ENCODE results near the gene KRTAP21-2.

KRTAP21-2 gene

DNA sequence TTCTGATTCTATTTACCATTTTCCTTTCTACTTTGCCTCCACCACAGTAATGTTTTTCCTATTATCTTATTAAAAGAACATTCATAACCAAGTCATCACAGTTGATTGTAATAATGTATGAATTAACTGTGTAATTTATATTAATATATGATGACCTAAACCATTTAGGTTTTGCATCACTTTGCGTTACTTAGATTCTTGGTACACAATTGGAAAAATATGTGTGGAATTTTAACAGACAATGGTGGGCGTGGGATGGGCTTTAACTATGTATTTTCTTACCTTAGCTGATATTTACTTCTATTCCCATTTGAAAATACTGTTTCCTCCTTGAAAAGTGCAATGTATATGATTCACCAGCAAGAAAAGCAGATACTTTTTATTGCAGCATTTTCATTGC is 32.1 kb downstream of the KRTAP21-2 start:
- Histone ChIP-seq H3K4me1 (no peaks in the 10 kb centered on the region), H3K9me3 (peaks cover 7% of the 10 kb centered on the region; the same call in 1 of the 2 replicates), H3K27me3 (ENCODE audit: low read depth) (no peaks in the 10 kb centered on the region), H3K4me3 (no peak overlapping the region), H3K36me3 (replicated peaks) (no peaks in the 10 kb centered on the region)
- DNase-seq (ENCODE audit: low spot score in 2 of 2), result no peak
- in situ Hi-C loops (cut with MboI; ENCODE audit: low sequenced_read_pairs), result no loop called here

DNA sequence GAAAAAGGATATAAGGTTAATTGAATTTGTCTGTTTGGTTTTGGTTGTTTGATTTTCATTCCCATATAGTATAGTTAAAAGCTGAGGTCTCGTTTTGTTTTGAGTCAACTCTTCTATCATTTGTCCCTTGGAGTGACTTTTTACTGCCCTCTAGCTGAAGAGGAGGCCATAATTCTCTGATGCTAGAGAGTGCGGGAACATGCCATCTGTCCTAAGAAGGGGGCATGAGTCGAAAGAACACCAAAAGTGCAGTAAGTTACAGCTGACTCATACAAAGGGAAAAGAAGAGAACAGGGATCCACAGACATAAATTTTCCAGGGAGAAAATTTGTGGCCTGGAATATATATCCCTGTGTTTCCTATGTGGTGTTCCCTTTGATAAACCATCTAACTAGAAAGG is 32.6 kb downstream of the KRTAP21-2 start:
- DNase-seq (ENCODE audit: low spot score in 2 of 2), result no peak
- Histone ChIP-seq H3K27me3 (ENCODE audit: low read depth) (no peaks in the 10 kb centered on the region), H3K36me3 (replicated peaks) (no peaks in the 10 kb centered on the region), H3K4me1 (no peaks in the 10 kb centered on the region), H3K9me3 (peaks cover 7% of the 10 kb centered on the region; the same call in 1 of the 2 replicates), H3K4me3 (no peak overlapping the region)
- in situ Hi-C loops (cut with MboI; ENCODE audit: low sequenced_read_pairs), result no loop called here

DNA sequence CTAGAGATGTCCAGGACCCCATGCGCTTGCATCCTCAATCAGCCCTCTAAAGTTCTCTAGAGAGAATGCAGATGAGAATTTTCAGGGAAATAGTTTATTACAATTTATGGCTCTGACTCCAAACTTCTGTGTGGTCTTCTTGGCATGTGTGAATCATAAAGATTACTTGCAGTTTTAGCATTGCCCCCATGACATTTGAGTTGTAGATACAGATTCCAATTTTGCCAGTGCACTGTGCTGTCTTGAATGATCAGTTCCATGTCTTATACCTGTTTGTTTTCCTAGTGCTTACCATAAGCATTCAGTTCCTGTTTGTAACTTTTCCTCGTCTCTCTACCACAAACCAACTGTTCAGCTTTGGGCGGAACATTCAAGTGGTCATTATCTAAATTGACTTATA is 33.3 kb downstream of the KRTAP21-2 start:
- in situ Hi-C loops (cut with MboI; ENCODE audit: low sequenced_read_pairs), result no loop called here
- no peaks in the 10 kb centered on the region for H3K36me3 ChIP-seq (replicated peaks)
- no peak for DNase-seq (ENCODE audit: low spot score in 2 of 2)

DNA sequence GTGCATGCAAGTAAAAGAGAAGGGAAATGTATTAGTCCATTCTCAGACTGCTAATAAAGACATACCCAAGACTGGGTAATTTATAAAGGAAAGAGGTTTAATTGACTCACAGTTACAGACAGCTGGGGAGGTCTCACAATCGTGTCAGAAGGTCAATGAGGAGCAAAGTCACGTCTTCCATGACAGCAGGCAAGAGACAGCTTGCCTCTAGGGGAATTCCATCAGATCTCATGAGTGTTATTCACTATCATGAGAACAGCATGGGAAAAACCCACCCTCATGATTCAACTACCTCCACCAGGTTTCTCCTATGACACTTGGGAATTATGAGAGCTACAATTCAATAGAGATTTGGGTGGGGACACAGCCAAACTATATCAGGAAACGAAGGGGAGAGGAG is 36.6 kb downstream of the KRTAP21-2 start:
- in situ Hi-C loops (cut with MboI; ENCODE audit: low sequenced_read_pairs), result no loop called here
- no peaks in the 10 kb centered on the region for H3K36me3 ChIP-seq (replicated peaks)
- no peaks in the 10 kb centered on the region for H3K27me3 ChIP-seq (ENCODE audit: low read depth)
- DNase-seq (ENCODE audit: low spot score in 2 of 2), result no peak
- no peaks in the 10 kb centered on the region for H3K4me1 ChIP-seq
- peaks cover 9% of the 10 kb centered on the region; the same call in 1 of the 2 replicates for H3K9me3 ChIP-seq
- H3K4me3 ChIP-seq, result no peak overlapping the region

More for the DNA sequence above, 33.3 kb downstream of the KRTAP21-2 start:
- Histone ChIP-seq H3K9me3 (peaks cover 9% of the 10 kb centered on the region; the same call in 1 of the 2 replicates), H3K27me3 (ENCODE audit: low read depth) (no peaks in the 10 kb centered on the region), H3K4me1 (no peaks in the 10 kb centered on the region), H3K4me3 (no peak overlapping the region)

DNA sequence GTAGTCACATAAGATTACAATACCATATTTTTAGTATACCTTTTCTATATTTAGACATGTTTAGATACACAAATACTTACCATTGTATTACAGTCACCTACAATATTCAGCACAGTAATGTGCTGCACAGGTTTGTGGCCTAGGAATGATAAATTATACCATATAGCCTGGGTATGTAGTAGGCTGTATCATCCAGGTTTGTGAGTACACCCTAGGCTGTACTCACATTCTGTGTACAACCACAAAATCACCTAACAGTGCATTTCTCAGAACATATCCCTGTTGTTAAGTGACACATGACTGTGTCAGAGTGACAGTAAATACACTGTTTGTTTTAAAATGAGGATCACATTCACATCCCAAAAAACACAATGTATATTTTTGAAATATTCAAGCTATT is 39.6 kb downstream of the KRTAP21-2 start:
- H3K9me3 ChIP-seq, result peaks cover 9% of the 10 kb centered on the region; the same call in 1 of the 2 replicates
- in situ Hi-C loops (cut with MboI; ENCODE audit: low sequenced_read_pairs), result no loop called here
- H3K27me3 ChIP-seq (ENCODE audit: low read depth), result no peaks in the 10 kb centered on the region
- no peak overlapping the region for H3K4me3 ChIP-seq
- H3K4me1 ChIP-seq, result no peaks in the 10 kb centered on the region
- no peaks in the 10 kb centered on the region for H3K36me3 ChIP-seq (replicated peaks)
- no peak for DNase-seq (ENCODE audit: low spot score in 2 of 2)

Measured in HAP-1 (cell line).